Kidney epithelial cell (primary cell): ENCODE data around the gene CDK17. TPM values are rescaled to one million over a fixed set of nuclear protein-coding genes. Genes with fewer than 3 reads are reported as not detected.
"Not testable (repeated sequence)": the region's sequence is repeated elsewhere in the genome, so short reads cannot be mapped to it uniquely, and the experiment has no call there.

Source experiments
- DNase-seq: peaks from one replicate; pipeline ENCODE4 v3.0.0-alpha.2; 2010; ENCODE audit warnings: low read depth
- H3K27me3 ChIP-seq: 2 replicates; pipeline ENCODE4 v1.6.0; 2011; ENCODE audit warnings: low read length; ENCODE audit not compliant: control insufficient read depth, insufficient read depth
- H3K36me3 ChIP-seq: 2 replicates; pipeline ENCODE4 v1.5.1; 2011; ENCODE audit warnings: low read length; ENCODE audit not compliant: control insufficient read depth, insufficient read depth
- H3K4me3 ChIP-seq: 2 replicates; pipeline ENCODE4 v1.5.1; 2011; ENCODE audit warnings: low read depth, mild to moderate bottlenecking, control low read depth, low read length
- CTCF ChIP-seq: IDR thresholded peaks from 2 replicates; pipeline ENCODE4 v1.5.1; 2011; ENCODE audit warnings: mild to moderate bottlenecking, moderate library complexity, low read length, control low read depth, inconsistent platforms; ENCODE audit not compliant: insufficient read depth, poor library complexity, severe bottlenecking
- total RNA-seq: library from RNA; depleted of rRNA; stranded (reverse); fragments of >200 nt; gene quantifications from 2 replicates; pipeline ENCODE4 v1.2.3, GENCODE V29; 2015

The CDK17 gene
- total RNA-seq, 1 donor from 2014 or later = 46.4 TPM

- no peak for DNase-seq
- no peak for TF ChIP-seq CTCF
Observed at GRCh38 chr12:96442906-96443305, 42.7 kb upstream of the CDK17 start.

GRCh38 chr12:96441816-96442215 is 41.6 kb upstream of the CDK17 start:
- Histone ChIP-seq H3K27me3 (no peaks in the 10 kb centered on the region), H3K36me3 (no peaks in the 10 kb centered on the region), H3K4me3 (no peak overlapping the region)
- no peak for DNase-seq
- TF ChIP-seq CTCF = no peak

More at GRCh38 chr12:96442906-96443305, 42.7 kb upstream of the CDK17 start:
- H3K36me3 ChIP-seq = no peaks in the 10 kb centered on the region
- no peaks in the 10 kb centered on the region for H3K27me3 ChIP-seq
- no peak overlapping the region for H3K4me3 ChIP-seq

GRCh38 chr12:96438330-96438729 is 38.1 kb upstream of the CDK17 start:
- no peak overlapping the region for H3K4me3 ChIP-seq
- DNase-seq = no peak
- H3K36me3 ChIP-seq = no peaks in the 10 kb centered on the region
- TF ChIP-seq CTCF = no peak
- no peaks in the 10 kb centered on the region for H3K27me3 ChIP-seq

GRCh38 chr12:96437171-96437445 is 36.9 kb upstream of the CDK17 start:
- no peak for TF ChIP-seq CTCF
- no peak overlapping the region for H3K4me3 ChIP-seq
- no peaks in the 10 kb centered on the region for H3K36me3 ChIP-seq
- no peaks in the 10 kb centered on the region for H3K27me3 ChIP-seq
- DNase-seq = no peak

GRCh38 chr12:96436366-96437170 is 36.3 kb upstream of the CDK17 start:
- Histone ChIP-seq H3K36me3 (no peaks in the 10 kb centered on the region), H3K27me3 (no peaks in the 10 kb centered on the region), H3K4me3 (no peak overlapping the region)
- DNase-seq = no peak
- no peak for TF ChIP-seq CTCF

- DNase-seq = no peak
- H3K27me3 ChIP-seq = no peaks in the 10 kb centered on the region
- H3K4me3 ChIP-seq = no peak overlapping the region
- H3K36me3 ChIP-seq = no peaks in the 10 kb centered on the region
- no peak for TF ChIP-seq CTCF
Observed at GRCh38 chr12:96434107-96434506, 33.9 kb upstream of the CDK17 start.

- not testable (repeated sequence) for DNase-seq, H3K4me3 ChIP-seq, H3K36me3 ChIP-seq, H3K27me3 ChIP-seq
Observed at GRCh38 chr12:96432496-96433321, 32.5 kb upstream of the CDK17 start.
